Stimulated activated CD4-positive, alpha-beta T cell treated with anti-CD3 and anti-CD28 coated beads, Interleukin-2, amount 100 ng/mL, for 24 hours (primary cell): Measurements from ENCODE around the gene CEP85.

Experiments
- DNase-seq, 2 donors: peaks; one replicate each; pipeline ENCODE4 v3.0.0-alpha.2; 2020

CEP85 gene

DNA sequence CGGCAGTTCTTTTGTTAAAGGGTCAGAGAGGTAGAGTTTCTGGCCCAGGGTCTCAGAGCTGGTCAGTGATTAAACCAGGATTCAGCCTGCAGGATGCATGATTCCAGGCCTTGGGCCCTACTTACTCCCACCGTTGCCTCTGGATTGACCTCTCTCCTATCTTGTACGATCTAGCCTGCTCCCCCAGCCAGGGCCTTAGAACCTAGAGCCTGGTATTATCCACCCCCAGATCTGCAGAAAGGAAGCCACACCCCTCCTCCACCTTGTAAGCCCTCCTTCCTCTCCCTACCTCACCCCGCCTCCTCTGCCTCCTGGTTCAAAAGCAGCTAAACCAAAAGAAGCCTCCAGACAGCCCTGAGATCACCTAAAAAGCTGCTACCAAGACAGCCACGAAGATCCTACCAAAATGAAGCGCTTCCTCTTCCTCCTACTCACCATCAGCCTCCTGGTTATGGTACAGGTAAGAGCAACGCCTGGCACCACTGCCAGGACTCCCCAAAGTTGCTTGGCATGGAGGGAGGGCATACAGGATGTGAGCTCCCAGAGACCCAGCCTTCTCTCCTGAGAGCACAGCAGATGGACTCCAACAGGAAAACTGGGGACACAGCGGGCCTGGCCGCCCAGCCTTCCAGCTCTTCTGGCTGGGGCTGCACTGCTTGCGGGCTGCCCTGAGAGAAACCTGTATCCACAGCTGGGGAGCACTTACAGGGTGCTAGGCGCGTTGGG is 83.8 kb downstream of the CEP85 start, which contains the start of gene CD52:
TSS of gene CD52 (plus strand) at position 347 of the 726 bp plus-strand sequence. CDS start at position 407, 60 bp downstream.
- peak; percentile 62 to 75 for DNase-seq

DNA sequence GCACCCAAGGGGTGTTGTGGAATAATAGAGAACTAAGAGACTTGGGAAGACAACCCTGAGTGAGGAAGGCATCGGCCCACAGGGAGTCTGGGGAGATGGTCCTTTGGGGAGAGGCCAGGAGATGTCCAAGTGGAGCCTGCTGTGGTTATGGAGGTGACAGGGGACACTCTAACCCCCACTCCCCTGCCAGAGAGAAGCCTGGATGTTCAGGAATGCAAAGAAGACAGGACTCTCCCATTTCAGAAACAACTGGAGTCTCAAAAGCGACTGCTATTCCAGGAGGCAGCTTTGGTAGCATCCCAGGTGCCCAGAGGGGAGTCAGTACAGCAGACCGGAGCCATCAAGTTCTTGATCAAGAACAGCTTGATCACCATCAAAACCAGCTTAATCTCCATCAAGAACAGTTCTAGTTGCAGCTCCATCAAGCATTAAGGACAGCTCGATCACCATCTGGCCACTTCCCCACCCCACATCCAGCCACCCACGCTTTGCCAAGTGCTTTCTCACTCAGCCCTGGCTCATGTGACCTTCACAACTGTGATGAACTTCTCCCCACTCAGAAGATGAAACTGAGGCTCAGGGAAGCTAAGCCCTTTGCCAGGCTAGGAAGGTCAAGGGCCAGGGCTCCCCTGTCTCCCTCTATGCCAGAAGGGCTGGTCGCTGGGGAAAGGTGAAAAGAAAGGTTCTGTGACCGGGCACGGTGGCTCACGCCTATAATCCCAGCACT is 84.5 kb downstream of the CEP85 start:
- peak; percentile 51 to 62 for DNase-seq

DNA sequence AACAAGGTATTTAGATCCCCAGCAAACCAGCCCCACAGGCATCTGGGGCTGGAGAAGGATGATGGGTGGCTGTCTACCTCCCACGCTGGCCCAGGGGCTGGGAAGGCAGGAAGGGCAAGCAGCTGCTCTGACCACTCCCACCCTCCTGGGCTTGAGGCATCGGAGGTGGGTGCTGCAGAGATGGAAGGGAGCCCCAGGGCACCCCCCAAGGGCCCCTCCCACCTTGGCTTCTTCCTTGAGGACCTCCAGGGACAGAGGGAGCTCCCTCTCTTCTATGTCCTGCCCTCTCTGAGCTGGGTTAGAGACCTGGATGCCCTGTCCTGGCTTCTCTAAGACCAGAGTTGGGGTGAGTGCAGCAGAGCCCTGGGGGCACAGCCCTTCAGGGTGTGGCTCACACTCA is 86.9 kb downstream of the CEP85 start:
- DNase-seq, result peak in 1 of 2 donors; percentile 18

DNA sequence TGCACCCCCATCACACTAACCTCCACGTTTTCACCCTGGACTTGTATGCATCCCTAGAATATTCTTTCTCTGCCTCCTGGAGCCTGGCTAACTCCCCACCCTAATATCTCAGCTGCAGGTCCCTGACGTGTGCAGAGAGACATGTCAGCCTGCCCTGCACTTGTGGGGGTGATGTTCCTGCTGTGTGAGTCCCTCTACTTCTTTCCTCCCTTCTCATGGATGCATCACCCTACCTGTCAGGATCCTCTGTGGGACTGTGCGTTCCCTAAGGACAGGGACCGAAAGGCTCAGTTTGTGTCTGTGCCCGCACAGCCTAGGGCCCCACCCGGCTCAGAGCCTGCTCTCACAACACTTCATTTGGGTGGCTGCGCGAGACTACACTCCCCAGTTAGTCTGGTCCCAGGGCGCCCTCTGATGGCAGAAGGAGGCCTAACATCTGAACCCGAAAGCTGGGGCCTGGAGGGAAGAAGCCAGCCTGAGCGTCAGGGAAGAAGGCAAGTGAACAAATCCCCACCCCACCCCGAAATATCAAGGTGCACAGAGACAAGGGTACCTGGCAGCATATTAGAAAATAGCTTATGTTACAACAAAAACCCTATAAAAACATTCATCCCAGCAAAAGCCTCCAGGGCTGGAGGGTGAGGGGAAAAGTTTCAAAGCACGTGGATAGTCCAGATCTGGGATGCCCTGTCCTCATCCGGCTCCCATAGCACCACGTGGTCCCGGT is 87.5 kb downstream of the CEP85 start:
- DNase-seq, result peak; percentile 98

DNA sequence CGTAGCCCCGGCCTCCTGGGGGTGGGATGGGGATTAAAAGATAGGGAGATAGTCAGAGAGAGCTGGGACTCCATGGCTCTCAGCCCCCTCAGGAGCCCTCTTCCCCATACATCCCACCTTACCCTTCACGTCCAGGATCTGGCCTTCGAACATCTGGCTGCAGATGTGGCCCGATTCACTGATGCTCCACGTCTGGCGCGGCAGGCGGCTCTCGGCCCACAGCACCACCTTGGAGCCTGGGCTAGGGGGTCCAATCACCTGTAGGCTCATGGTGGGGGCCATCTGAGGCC is 88.0 kb downstream of the CEP85 start:
- no peak for DNase-seq

DNA sequence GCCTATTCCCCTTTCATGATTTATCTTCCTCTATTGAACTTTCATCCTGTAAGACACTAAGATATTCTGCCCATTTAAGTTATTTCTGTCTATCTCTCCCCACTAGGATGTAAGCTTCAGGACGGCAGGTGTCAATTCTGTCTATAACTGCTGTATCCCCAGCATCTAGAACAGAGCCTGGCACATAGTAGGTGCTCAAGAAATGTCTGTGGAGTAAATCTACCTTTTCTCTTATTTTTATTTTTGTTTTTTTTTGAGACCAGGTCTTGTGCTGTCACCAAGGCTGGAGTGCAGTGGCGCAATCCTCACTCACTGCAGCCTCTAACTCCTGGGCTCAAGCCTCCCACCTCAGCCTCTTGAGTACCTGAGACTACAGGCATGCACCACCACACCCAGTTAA is 89.4 kb downstream of the CEP85 start:
- DNase-seq, result no peak

DNA sequence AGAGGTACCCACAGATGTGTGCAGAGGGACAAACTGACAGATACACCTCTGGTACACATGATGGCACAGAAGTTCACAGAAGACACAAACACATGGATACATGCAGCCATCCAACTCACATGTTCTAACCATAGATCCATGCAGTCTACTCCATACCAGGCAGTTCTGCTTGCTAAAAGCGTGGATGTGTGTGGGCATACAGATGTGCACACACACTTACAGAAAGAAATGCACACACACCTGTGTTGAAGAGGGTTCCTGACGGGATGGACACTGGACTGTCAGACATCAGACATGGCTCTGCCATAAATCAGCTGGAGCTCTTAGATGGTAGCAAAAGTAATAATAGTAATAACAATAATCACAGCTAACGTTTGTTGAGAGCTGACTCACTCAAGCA is 90.5 kb downstream of the CEP85 start:
- DNase-seq, result no peak

DNA sequence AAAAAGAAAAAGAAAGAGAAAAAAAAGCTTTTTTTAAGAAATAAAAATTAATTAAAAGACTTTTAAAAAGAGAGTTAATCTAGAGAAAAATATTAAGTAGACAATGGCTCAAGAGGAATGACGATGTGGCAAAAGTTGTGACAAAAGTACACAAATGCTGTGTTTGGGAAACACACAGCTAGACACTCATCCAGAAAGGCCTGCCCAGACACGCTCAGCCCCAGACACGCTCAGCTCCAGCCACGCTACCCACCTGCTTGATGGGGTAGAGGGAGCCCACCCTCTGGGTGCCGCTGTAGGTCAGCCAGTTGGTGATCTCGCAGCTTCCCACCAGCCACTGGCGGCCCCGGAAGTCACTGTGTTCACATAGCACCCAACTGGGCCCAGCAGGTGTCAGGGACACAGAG is 94.0 kb downstream of the CEP85 start:
- DNase-seq, result no peak
